Measurements from ENCODE around the gene ABAT.

ABAT gene

DNA sequence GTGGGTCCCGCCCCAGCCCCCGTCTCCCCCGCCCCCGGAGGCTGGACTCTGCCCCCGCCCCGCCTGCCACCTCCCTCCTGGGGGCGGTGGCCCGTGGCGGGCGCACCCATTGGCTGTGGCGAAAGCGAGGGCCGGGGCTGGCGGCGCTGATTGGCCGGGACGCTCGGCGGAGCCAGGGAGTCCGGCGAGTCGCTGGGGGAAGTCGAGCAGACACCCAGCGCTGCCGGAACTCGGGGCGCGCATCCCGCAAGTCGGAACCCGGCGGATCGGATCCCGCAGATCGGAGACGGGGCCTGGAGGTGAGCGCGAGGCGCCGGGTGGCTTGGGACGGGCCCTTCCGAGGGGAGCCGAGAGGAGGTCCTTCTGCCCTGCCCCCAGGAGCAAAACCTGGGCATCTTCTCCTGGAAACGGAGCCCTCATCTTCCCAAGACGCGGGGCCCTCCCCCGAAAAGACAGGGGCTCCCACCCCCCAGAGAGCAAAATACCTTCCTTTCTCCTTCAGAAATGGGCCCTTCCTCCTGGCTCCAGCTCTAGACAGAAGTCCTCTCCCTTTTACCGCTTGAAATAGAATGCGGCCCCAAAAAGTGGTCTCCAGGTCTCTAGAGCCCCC is at the start of gene ABAT:
Gene ABAT, plus strand, starts transcription at position 205 of the 610 bp plus-strand sequence. CDS start 61,123 bp downstream, outside the sequence.
- DNase-seq, result peak; percentile 86 to 90

DNA sequence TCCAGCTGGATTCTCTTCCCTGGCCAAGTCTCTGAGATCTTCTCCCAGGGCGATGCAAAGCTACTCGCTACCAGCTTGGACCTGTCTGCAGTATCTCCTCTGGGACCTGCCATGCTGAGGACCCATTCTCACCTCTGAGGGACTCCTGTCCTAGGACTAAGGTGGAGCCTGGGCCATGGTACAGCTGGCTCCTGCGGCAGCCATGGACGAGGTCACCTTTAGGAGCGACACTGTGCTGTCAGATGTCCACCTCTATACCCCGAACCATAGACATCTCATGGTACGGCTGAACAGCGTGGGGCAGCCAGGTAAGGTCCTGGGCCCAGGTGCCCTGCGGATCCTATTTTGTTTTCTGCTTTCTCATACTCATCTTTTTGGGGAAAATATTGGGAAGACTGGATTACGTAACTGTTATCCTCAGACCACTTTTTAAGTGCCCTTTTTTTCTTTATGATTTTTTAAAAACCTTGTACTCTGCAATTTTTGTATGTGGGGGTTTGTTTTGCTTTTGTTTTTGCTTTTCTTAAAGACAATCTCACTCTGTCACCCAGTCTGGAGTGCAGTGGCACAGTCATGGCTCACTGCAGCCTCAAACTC is 48.8 kb upstream of the ABAT start:
- no peak for DNase-seq

DNA sequence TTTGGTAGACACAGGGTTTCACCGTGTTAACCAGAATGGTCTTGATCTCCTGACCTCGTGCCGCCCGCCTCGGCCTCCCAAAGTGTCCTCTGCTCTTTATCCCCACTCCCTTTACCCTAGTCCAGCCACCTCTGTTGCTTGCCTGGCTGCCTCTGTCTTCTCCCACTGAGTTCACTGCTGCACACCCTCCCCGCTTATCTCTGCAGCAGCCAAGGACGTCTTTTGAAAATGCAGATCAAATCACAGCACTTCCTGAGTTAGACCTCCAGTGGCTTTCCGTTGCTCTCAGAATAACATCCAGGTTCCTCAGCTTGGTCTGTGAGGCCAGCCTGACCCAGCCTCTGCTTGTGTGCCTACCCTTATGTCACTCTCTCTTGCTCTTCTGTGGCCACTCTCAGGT is 47.5 kb upstream of the ABAT start:
- no peak for DNase-seq

DNA sequence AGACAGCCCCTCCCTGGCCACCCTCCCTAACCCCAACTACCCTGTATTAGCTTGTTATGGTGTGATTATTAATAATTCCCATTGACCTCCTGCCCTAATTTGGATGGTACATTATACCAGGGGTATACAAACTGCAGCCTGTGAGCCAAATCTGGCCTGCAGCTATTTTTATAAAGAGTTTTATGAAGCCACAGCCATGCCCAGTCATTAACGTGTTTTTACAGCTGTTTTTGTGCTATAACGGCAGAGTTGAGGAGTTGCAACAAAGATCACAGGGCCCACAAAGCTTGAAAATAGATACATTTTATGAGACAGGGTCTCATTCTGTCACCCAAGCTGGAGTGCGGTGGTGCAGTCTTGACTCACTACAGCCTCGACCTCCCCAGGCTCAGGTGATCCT is 47.0 kb upstream of the ABAT start:
- DNase-seq, result no peak

DNA sequence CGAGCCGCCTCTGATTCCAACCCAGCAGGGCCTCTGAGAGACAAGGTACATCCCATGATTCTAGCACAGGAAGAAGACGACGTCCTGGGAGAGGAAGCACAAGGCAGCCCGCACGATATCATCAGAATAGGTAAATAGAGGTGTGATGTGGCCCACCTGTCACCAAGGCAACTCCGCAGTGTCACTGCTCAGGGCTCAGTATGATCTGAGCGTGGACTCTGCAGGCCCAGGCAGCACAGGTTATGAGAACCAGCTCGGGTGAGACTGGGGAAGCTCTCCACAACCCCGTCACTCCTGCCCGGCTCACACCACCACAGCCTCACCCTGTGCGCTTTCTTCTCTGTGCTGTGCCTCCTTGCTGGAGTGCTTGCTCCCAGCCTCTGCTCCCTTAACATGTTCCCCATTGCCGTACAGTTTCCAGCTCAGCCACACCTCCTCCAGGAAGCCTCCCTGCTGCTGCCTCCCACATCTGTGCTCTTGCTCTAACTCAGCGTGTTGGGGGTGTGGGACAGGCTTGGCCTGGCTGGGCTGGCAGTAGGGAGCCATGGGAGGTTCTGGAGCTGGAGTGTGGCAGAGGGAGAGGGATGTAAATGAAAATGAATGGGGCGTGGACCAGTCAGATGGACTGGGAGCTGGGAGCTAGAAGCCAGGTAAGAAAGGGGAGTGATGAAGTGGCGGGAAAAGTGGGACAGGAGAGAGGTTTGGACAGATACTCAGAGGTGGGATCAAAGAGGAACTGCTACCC is 45.3 kb upstream of the ABAT start:
- DNase-seq, result no peak

DNA sequence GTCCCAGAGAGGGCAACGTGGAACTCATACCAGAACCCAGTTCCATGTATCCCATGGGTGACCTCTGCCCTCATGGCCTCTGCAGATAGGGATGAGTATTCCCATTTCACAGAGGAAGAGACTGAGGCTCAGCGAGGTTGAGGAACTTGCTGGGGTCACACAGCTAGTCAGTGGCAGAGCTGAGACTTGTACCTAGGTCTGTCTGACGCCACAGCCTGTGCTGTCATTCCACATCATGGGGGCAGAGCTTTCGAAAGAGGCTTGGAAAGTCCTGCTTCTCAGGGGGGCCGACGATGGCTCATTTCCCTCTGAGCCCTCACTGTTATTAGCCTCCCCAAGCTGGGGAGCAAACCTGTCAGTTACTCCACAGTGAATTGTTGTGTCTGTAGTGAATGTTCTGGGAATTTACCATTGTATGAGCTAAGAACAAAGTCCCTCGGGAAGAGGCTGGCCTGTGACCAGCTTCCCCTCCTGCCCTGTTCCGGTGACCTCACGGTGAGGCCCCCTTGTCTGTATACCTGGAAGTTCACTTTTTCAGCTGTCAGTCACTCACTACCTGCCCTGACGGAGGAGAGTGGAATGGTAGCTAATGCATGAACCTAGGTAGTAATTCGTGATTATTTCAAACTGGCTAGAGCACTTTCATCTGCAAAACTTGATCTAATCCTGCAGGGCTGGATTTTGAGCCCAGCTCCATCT is 44.0 kb upstream of the ABAT start:
- no peak for DNase-seq

DNA sequence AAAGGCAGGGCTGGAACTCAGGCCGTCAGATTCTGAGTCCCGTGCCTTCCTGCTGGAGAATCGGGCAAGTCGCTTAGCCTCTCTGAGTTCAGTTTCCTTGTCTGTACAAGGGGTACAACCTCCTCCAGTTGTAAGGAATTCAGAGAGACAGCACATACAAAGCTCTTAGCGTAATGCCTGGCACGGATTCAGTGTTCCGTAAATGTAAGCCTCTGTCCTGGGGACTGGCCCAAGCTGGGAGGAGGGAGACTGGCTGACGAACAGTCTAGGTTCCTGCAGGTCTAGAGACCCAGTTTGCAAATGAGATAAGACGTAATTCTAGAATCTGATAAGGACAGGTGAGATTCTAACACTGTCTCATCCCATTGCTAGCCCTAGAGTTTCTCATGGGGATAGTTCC is 43.0 kb upstream of the ABAT start:
- DNase-seq, result no peak

DNA sequence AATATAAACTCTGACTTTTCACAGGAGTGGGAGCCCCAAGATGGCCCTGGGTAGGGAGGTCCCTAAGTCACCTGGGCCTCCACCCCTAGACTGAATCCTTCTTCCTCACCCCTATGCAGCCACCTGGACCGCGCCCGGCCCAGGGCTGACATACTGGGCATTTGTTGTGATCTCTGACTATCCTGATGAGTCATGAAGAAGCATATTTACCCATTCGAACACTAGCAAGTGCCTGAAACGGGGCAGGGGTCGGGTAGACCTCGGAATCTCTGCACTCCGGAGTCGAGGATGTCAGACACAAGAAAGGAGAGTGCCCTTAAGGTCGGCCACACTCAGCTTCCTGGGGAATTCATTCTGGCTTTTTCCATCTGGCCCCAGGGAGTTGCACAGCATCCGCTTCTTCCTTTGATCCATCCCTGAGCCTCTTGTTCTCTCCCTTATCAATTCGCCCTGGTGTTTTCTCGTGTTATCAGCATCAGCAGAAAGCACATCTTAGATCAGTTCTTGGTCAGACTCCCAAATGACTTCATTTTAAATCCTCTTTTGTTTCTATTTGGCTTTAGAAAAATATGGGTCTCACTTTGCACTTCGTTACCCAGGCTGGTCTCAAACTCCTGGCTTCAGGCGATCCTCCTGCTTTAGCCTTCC is 42.5 kb upstream of the ABAT start:
- DNase-seq, result no peak

DNA sequence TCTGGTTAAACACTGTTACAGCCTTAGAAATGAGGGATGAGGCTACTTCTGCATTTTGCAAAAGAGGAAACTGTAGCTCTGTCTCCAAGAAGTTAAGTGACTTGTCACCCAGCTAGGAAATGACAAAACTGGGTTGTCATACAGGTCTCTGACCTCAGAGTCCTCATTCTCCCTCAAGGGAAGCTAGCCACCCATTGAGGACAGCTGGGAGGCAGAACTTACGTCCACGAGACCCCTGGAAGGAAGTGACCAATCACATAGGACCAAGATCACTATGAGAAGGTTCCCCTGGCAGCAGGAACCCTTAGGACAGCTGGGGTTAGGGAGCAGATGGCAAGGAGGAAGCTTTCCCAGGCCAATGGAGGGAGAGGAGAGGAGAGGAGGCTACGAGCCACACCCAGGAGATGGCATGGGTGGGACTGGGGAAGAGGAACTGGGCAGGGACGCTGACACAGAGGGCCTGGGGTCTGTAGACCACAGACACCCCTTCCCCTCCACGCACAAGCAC is 41.7 kb upstream of the ABAT start:
- DNase-seq, result no peak

DNA sequence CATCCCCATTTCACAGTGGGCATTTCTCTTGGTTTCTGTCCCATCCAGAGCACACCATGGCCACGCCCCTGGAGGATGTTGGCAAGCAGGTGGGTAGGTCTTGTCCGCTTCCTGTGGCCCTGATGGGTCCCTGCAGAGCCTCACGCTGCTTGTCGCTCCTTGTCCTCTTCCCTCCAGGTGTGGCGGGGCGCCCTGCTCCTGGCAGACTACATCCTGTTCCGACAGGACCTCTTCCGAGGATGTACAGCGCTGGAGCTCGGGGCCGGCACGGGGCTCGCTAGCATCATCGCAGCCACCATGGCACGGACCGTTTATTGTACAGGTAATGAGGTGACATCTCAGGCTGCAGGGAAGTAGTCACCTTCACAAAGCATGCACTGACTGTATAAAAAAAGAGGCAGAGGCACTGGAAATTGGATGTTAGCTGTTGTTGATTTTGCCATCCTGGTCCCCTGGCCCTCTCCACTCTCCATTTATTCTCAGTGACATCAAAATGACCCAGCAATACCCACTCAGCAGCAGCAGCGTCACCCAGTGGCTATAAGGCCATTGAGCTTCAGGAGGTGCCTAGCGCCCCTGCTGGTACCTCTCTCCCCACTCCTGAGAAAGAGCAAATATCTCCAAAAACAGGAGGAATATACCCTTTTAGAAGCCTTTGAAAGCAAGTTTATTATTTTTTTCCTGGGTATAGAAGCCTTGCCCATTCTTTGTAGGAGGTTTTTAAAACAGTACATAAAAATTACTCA is 39.3 kb upstream of the ABAT start:
- DNase-seq, result no peak

DNA sequence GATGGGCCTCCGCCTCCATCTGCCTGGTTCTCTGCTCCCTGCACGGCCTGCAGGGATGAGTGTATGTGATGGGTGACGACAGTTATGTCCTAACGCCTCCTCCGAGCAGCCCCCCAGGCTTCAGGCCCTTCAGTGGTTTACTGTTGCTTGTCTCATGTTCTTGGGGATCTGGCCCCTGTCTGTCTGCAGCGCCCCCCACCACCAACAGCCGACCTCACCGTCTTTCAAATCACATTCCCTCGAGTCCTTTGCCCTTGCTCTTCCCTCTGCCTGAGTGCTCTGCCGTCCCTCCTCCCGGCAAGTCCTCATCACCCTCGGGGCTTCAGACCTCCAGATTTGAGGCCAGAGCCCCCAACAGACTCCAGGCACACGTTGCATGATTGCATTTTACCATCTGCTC is 34.7 kb upstream of the ABAT start:
- DNase-seq, result no peak

DNA sequence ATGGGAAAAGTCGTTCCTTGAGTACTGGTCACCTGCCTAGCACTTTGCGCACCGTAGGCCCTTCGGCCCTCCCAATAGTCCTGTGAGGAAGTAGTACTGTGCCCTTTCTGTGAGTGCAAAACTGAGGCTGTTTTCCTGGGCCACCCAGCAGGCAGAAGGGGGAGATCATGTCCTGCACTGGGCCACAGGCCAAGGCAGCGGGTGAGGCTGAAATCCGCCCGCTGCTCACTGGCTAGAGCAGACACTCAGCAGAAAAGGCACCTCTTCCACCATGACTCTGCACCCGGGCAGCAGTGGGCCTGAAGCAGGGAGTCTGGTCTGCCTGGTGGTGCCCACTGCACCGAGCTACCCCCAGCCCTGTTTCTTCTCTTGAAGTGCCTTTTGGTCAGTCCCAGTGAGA is 32.7 kb upstream of the ABAT start:
- no peak for DNase-seq

DNA sequence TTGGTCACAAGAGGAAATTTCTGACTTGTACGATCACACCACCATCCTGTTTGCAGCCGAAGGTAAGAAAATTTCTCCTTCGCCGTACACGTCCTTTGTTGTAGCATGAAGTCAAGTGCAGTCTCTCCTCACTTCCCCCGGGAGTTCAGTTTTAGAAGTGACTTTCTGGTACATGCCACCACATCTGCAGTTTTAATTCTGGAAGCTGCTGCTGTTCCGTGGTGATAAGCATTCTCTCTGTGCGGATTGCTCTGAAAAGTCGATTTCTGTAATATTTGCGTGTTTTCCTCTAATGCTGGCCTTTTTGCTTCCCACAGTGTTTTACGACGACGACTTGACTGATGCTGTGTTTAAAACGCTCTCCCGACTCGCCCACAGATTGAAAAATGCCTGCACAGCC is 32.3 kb upstream of the ABAT start:
- DNase-seq, result no peak

DNA sequence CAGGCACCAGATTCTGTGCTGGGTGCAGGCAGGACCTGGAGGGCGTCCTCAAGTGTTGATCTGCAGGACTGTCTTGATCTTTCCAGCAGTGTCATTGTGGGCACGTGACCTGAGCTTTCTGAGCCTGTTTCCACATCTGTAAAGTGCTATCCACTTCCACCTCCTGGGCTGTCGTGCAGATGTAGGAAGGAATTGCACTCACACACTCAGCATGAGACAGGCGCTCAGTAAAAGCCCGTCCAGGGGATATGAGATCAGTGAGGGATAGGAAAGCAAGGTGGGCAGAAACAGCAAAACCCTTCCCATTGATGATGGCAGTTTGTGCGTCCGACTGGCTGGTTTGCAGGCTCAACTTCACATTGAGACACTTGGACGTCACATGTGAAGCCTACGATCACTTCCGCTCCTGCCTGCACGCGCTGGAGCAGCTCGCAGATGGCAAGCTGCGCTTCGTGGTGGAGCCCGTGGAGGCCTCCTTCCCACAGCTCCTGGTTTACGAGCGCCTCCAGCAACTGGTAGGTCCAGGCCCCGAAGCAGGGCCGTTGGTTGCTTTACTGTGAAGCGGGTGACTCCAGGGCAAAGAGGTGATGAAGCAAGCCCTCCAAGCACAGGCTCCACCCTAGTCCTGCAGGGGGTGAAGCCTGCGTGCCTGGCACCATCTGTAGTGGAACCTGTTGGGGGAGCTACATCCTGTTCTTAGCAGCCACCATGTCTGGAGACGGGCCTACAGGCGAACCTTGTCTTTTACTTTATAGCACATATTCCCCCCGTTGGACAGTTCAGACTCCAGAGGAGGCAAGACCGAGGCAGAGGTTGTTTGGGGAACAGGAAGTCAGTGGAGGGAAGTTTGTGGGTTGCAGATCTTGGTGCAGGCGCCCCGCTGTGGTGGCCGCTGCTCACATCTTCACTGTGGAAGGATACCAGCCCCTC is 29.9 kb upstream of the ABAT start:
- no peak for DNase-seq

DNA sequence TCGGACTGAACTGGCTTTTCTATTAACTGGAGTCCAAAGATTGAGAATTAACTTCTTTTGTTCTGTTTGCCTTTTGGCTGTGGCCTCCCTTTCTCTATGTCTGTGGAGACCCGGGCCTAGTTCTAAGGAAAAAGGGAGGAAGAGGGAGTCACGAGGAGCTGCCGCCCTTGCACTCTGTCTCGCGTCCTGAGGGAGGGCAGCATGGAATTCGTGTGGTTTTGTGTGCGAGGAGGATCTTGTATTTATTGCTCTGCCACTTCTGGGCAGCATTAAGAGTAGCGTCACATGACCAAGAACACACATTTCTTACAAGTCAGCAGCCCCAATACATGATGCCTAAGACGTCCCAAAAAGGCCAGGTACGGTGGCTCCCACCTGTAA is 29.3 kb upstream of the ABAT start:
- DNase-seq, result no peak

DNA sequence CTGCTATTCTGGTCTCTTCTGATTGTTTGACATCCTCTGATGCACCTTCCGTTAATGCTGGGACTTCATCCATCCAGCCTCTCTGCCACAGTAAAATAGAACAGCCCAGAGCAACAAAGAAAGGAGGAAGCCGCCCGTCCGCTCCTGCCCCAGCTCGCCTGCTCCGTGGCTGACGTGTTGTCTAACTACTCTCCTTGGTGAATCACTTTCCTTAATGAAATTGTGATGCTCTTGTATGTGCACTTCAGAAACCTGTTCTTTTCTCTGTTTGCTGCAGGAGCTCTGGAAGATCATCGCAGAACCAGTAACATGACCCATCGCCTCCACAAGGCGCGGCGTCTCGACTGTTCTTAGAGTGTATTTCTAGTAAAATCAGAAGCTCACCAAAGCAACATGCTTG is 28.6 kb upstream of the ABAT start:
- DNase-seq, result no peak

DNA sequence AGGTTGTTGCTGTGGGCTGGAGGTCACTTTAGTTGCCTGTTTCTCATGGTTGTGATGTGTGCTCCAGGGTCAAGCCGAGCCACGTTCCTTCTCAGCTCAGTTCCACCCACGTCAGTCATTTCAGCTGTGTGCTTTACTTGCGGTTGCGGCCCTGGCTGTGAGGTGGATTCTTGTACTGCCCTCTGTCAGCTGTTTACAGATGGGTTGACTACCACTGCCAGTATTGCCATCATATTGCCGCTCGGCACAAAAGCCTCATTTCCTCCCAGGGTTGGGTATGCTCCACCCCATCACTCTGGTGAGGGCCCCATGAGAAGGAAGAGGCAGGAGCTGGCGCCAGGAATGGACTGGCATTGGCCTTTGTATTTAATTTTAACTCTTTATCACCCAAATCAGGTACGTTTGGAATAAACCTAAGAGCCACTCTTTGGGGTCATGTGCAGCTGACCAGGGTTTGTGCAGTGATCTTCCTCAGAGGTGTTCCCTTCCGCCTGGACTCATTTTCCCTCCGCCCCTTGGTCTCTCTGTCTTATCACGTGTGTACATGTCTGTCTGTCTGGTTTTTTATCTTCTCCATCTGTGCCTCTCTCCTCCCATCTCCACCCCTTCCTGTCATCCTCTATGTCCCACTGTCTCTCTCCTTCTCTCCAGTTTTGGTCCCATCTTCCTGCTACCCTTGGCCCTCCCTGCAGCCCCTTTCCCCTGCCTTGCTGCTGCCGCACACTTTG is 27.9 kb upstream of the ABAT start:
- DNase-seq, result no peak

DNA sequence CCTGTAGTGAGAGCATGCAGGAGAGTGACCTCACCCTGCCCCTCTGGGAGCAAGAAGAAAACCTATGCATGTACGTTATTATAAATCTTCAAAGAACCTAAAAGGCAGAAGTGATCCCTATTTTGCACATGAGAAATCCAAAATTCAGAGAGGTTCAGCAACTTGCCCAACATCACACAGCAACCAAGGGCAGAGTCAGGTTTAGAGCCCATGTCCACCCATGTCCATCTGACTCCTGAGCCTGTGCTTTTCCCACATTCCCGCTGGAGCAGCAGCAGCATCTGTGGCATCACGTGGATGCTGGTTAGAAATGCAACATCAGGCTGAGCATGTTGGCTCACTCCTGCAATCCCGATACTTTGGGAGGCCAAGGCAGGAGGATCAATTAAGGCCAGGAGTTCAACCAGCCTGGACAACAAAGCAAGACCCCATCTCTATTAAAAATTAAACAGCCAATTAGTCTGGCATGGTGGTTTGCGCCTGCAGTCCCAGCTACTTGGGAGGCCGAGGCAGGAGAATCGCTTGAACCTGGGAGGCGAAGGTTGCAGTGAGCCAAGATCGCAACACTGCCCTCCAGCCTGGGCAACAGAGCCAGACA is 26.6 kb upstream of the ABAT start:
- no peak for DNase-seq

DNA sequence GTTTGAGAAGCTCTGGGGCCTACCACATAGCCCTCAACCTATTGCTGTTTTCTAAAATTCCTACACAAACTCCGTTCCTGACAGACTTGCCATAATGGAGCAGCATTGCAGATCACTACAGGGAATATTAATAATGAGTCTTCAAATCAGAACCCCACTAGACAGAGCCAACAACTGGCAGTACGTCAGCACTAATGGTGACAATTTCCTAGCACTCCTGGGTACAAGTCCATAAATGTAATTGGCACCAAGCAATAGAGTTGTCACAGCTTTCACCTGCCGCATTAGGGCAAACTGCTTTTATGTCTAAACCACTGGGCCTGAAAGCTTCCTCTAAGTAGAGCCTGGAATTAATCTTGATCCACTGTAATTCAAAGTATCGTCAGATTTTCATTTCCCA is 25.5 kb upstream of the ABAT start:
- DNase-seq, result no peak
